Endodermal cell (in vitro differentiated cells): Measurements from ENCODE around the gene DOCK9. TPM values are rescaled to one million over a fixed set of nuclear protein-coding genes. Genes with fewer than 3 reads are reported as not detected.

ENCODE experiments used
- DNase-seq: peaks from one replicate; pipeline ENCODE4 v3.0.0-alpha.2; 2017
- H3K27ac ChIP-seq: 2 replicates; pipeline ENCODE4 v1.5.1; 2013; ENCODE audit warnings: mild to moderate bottlenecking, low read depth, low read length, moderate library complexity
- H3K27me3 ChIP-seq: 2 replicates; pipeline ENCODE4 v1.6.1; 2013; ENCODE audit warnings: mild to moderate bottlenecking, low read length, moderate library complexity; ENCODE audit not compliant: insufficient read depth, control insufficient read depth, poor library complexity, severe bottlenecking
- H3K36me3 ChIP-seq: 2 replicates; pipeline ENCODE4 v1.7.0; 2013; ENCODE audit warnings: mild to moderate bottlenecking, low read length, moderate library complexity; ENCODE audit not compliant: control insufficient read depth, insufficient read depth
- H3K4me1 ChIP-seq: one replicate; pipeline ENCODE4 v1.7.0; 2013; ENCODE audit warnings: low read length; ENCODE audit not compliant: control insufficient read depth, insufficient read depth
- H3K4me3 ChIP-seq: 2 replicates; pipeline ENCODE4 v1.5.1; 2013; ENCODE audit warnings: mild to moderate bottlenecking, low read length, moderate library complexity
- H3K9ac ChIP-seq: 2 replicates; pipeline ENCODE4 v1.6.1; 2013; ENCODE audit warnings: mild to moderate bottlenecking, low read length, moderate library complexity; ENCODE audit not compliant: poor library complexity, severe bottlenecking; ENCODE audit errors: extremely low read depth
- H3K9me3 ChIP-seq: 2 replicates; pipeline ENCODE4 v1.6.1; 2013; ENCODE audit warnings: mild to moderate bottlenecking, low read length, moderate library complexity; ENCODE audit not compliant: control insufficient read depth
- H3K27ac Mint-ChIP-seq: 2 replicates; pipeline ENCODE4 v1.8.0; 2020; ENCODE audit warnings: mixed read lengths
- H3K27me3 Mint-ChIP-seq: 2 replicates; pipeline ENCODE4 v1.8.0; 2021; ENCODE audit warnings: mild to moderate bottlenecking, mixed read lengths; ENCODE audit not compliant: insufficient read depth
- H3K36me3 Mint-ChIP-seq: 2 replicates; pipeline ENCODE4 v1.8.0; 2020; ENCODE audit warnings: low read depth, mixed read lengths
- H3K4me1 Mint-ChIP-seq: 2 replicates; pipeline ENCODE4 v1.8.0; 2020; ENCODE audit warnings: mixed read lengths
- H3K4me3 Mint-ChIP-seq: 2 replicates; pipeline ENCODE4 v1.8.0; 2020; ENCODE audit warnings: mild to moderate bottlenecking, moderate library complexity, mixed read lengths
- H3K9me3 Mint-ChIP-seq: 2 replicates; pipeline ENCODE4 v1.8.0; 2020; ENCODE audit warnings: mild to moderate bottlenecking, mixed read lengths
- WGBS, 2 experiments: methylation state at CpG; one replicate each; pipeline versions ENCODE4 v1.1.5 to v1.1.7; 2013; ENCODE audit warnings: missing lambda C conversion rate in 2 of 2, mixed read lengths in 1 of 2; ENCODE audit not compliant: insufficient coverage in 1 of 2, insufficient read length in 1 of 2; 5-methylcytosine and 5-hydroxymethylcytosine counted together
- total RNA-seq, 2 donors: library from RNA; stranded (reverse); fragmentation: NEBNext Ultra II Directional in 1 of 2; extraction: Animal tissue kit (Norgen Biotek cat#: 25700) in 1 of 2; gene quantifications; 2 replicates in 1 of 2; 3 replicates in 1 of 2; pipeline ENCODE4 v1.2.1, GENCODE V29; 2021
- TF ChIP-seq, protein P1 (sequence below): fragments of 200-600 bp; sonication (generic); conservative IDR thresholded peaks from 2 replicates; pipeline ENCODE4 v1.5.0; 2021; ENCODE audit warnings: antibody characterized with exemption, mild to moderate bottlenecking

DOCK9 gene
- total RNA-seq, 2 donors from 2014 or later = 15.6 to 22.5 TPM

DNA sequence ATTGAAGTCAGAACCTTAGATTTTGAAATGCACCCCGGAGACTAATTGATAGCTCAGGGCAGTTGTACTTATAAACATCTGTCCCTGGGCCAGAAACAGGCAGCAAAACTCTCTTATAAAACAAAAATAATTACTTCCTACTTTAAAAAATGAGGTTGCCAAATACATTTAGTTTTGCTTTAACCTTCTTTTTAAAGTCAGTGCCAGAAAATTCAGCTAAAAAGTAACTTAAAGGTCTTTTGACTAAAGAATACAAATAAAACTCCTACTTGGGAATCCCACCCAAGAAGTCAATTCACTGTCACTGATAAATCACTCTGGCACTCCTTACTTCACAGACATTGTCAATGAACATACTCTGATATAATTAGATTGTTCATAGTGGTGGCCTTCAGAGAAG, 60.7 kb downstream of the DOCK9 start:
- H3K4me3 Mint-ChIP-seq = no peak overlapping the region
- H3K9me3 Mint-ChIP-seq = no peaks in the 10 kb centered on the region
- peaks cover 14% of the 10 kb centered on the region for H3K4me1 Mint-ChIP-seq
- H3K27me3 Mint-ChIP-seq = no peaks in the 10 kb centered on the region
- 93 to 100% methylated on average over 1 of the region's 1 CpG for WGBS, 2 experiments
- H3K27me3 ChIP-seq = no peaks in the 10 kb centered on the region
- TF ChIP-seq, protein P1, sequence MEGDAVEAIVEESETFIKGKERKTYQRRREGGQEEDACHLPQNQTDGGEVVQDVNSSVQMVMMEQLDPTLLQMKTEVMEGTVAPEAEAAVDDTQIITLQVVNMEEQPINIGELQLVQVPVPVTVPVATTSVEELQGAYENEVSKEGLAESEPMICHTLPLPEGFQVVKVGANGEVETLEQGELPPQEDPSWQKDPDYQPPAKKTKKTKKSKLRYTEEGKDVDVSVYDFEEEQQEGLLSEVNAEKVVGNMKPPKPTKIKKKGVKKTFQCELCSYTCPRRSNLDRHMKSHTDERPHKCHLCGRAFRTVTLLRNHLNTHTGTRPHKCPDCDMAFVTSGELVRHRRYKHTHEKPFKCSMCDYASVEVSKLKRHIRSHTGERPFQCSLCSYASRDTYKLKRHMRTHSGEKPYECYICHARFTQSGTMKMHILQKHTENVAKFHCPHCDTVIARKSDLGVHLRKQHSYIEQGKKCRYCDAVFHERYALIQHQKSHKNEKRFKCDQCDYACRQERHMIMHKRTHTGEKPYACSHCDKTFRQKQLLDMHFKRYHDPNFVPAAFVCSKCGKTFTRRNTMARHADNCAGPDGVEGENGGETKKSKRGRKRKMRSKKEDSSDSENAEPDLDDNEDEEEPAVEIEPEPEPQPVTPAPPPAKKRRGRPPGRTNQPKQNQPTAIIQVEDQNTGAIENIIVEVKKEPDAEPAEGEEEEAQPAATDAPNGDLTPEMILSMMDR = no peak
- no peaks in the 10 kb centered on the region for H3K4me1 ChIP-seq
- H3K27ac Mint-ChIP-seq = no peak overlapping the region
- no peak overlapping the region for H3K9ac ChIP-seq
- H3K9me3 ChIP-seq = no peaks in the 10 kb centered on the region
- H3K27ac ChIP-seq = no peak overlapping the region
- no peak overlapping the region for H3K4me3 ChIP-seq
- DNase-seq = no peak
- H3K36me3 Mint-ChIP-seq = no peaks in the 10 kb centered on the region
- H3K36me3 ChIP-seq = no peaks in the 10 kb centered on the region

DNA sequence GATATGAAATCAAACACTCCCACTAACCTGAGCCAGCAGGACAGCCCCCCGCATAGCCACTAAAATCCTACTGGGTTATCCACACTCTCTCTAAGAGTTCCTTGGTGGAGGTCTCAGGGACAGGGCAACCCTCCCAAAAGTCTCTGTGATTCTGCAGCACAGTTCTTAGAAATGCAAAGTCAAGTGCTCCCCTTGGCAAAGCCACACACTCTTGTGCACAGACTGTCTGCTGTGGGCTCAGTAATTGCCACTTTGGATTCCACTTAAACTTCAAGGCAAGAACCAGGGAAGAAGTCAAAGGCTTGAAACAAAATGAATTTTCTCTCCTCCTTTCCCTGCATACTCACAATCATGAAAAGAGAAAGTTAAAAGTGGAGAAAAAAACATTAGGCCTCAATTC, 61.5 kb downstream of the DOCK9 start:
- Histone ChIP-seq H3K9ac (no peak overlapping the region), H3K4me1 (no peaks in the 10 kb centered on the region), H3K9me3 (no peaks in the 10 kb centered on the region), H3K27ac (no peak overlapping the region), H3K27me3 (no peaks in the 10 kb centered on the region), H3K36me3 (no peaks in the 10 kb centered on the region), H3K4me3 (no peak overlapping the region)
- Mint-ChIP-seq H3K4me1 (peaks cover 14% of the 10 kb centered on the region), H3K36me3 (no peaks in the 10 kb centered on the region), H3K27ac (no peak overlapping the region), H3K27me3 (no peaks in the 10 kb centered on the region), H3K9me3 (no peaks in the 10 kb centered on the region), H3K4me3 (no peak overlapping the region)
- DNase-seq = no peak
- TF ChIP-seq, protein P1 = no peak
- 96% methylated on average over 1 of the region's 1 CpG; no CpG with 5 or more reads in 1 of the 2 experiments for WGBS, 2 experiments

DNA sequence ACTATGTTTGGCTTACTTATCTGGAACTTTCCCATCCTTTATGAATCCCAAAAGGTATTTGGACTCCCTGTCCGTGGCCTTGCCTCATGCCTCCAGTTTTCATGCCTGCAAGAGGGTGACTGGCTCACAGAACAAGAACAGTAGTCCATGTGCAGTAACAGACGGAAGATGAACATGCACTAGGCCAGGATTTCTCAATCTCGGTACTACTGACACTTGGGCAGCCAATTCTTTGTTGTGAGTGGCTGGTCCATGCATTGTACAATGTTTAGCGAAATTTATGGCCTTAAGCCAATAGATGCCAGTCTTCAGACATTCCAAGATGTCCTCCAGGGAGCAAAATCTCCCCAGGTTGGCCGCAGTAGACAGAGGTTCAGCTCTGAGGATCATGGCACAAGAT, 61.9 kb downstream of the DOCK9 start:
- no peak for DNase-seq
- no peak overlapping the region for H3K4me3 ChIP-seq
- Mint-ChIP-seq H3K27ac (no peak overlapping the region), H3K36me3 (no peaks in the 10 kb centered on the region), H3K27me3 (no peaks in the 10 kb centered on the region), H3K4me3 (no peak overlapping the region), H3K9me3 (no peaks in the 10 kb centered on the region), H3K4me1 (peaks cover 16% of the 10 kb centered on the region)
- no peak overlapping the region for H3K27ac ChIP-seq
- no peak overlapping the region for H3K9ac ChIP-seq
- WGBS, 2 experiments = 95 to 96% methylated on average over 5 of the region's 5 CpGs
- TF ChIP-seq, protein P1 = no peak
- no peaks in the 10 kb centered on the region for H3K27me3 ChIP-seq
- no peaks in the 10 kb centered on the region for H3K9me3 ChIP-seq
- H3K36me3 ChIP-seq = no peaks in the 10 kb centered on the region
- no peaks in the 10 kb centered on the region for H3K4me1 ChIP-seq
